ENCODE data around the gene SGPL1. TPM values are rescaled to one million over a fixed set of nuclear protein-coding genes. Genes with fewer than 3 reads are reported as not detected.

SGPL1 gene
- total RNA-seq, 3 donors from 2014 or later (not counting 1 experiment from before 2014, with no cell fraction given): 33.7 to 48.4 (median 47.8) TPM

DNA sequence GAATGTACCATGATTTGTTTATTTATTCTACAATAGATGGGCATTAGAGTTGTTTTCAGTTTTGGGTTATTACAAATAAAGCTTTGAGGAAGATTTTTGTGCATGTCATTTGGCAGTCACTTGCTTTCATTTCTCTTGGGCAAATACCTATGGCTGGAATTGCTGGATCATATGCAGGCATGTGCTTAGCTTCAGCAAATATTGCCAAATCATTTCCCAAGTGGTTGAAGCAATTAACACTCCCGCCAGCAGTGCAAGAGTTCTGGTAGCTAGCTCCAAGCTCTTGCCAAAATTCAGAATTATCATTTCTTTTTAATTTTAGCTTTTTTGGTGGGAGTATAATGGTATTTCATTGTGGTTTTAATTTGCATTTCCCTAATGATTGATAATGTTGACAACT is 105.5 kb downstream of the SGPL1 start:
- Mint-ChIP-seq H3K9me3 (no peaks in the 10 kb centered on the region), H3K36me3 (no peaks in the 10 kb centered on the region), H3K4me3 (no peak overlapping the region), H3K27me3 (ENCODE audit: low read depth in 2 of 2) (peaks cover 3 to 12% of the 10 kb centered on the region in 2 donors), H3K4me1 (peaks cover 7 to 9% of the 10 kb centered on the region in 2 donors), H3K27ac (no peak overlapping the region)
- intact Hi-C loops (cut with micrococcal nuclease): no loop called here
- no peak for TF ChIP-seq CTCF (IDR thresholded peaks at IDR 0.05)
- WGBS (ENCODE audit: insufficient coverage): 40% methylated on average over 1 of the region's 1 CpG
- DNase-seq (no peak), ATAC-seq (no peak)
- H3K36me3 ChIP-seq (ENCODE audit: control insufficient read depth, insufficient read depth, low read length): no peaks in the 10 kb centered on the region
- H3K9me3 ChIP-seq (ENCODE audit: control insufficient read depth, insufficient read depth, low read length): no peaks in the 10 kb centered on the region
- H3K4me1 ChIP-seq (ENCODE audit: control insufficient read depth, insufficient read depth, low read length): peaks cover 4% of the 10 kb centered on the region
- H3K27me3 ChIP-seq (ENCODE audit: control insufficient read depth, insufficient read depth, low read length): no peaks in the 10 kb centered on the region
- H3K4me3 ChIP-seq (ENCODE audit: low read length): no peak overlapping the region
- H3K27ac ChIP-seq (ENCODE audit: low read length): no peak overlapping the region

GRCh38 chr10:70923696-70924095 is 107.9 kb downstream of the SGPL1 start:
- intact Hi-C loops (cut with micrococcal nuclease): no loop called here
- WGBS (ENCODE audit: insufficient coverage): 77% methylated on average over 8 of the region's 8 CpGs

DNA sequence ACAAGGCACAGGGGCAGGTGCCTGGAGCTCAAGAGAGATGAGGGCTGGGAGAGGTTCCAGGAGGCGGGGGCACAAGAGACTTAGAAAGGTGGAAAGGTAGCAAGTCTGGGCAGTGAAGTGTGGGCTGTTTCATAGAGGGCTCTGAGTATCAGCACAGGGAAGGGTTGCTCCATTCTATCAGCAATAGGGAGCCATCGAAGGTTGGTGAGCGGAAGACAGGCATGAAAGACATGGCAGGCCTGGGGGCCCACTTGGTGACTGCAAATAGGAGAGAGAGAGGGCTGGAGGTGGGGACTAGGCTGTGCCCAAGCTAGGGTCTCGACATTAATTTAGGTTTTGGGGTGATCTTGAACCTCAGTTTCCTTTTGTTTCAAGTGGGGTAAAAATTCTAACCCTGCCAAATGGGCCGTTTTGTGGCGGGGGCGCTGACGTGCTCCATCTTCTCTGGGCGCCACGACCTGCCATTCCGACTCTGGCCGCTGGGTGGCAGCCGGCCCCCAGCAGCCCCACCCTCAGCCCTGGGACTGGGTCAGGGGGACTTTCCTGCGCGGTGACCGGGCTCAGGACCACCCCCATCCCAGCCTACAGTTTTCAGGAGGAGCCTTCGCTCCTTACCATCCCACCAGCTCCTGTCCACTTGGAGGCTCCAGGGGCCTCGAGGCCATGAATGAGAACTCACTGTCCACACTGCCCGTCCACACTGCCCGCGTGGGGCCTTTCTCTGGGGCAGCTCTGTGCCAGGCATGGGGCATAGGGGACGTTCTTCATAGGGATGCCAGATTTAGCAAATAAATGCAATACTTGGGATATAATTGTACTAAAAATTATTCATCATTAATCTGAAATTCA is 109.9 kb downstream of the SGPL1 start:
- no peak overlapping the region for H3K4me3 Mint-ChIP-seq
- no peaks in the 10 kb centered on the region for H3K9me3 Mint-ChIP-seq

More at GRCh38 chr10:70923696-70924095, 107.9 kb downstream of the SGPL1 start:
- H3K27ac ChIP-seq (ENCODE audit: low read length): no peak overlapping the region
- Mint-ChIP-seq H3K4me3 (no peak overlapping the region), H3K4me1 (peaks cover 7 to 9% of the 10 kb centered on the region in 2 donors), H3K9me3 (no peaks in the 10 kb centered on the region), H3K27me3 (ENCODE audit: low read depth in 2 of 2) (peaks cover 3 to 12% of the 10 kb centered on the region in 2 donors), H3K36me3 (no peaks in the 10 kb centered on the region), H3K27ac (no peak overlapping the region)
- no peaks in the 10 kb centered on the region for H3K36me3 ChIP-seq (ENCODE audit: control insufficient read depth, insufficient read depth, low read length)
- ATAC-seq: no peak
- no peaks in the 10 kb centered on the region for H3K27me3 ChIP-seq (ENCODE audit: control insufficient read depth, insufficient read depth, low read length)
- no peak for DNase-seq
- H3K4me1 ChIP-seq (ENCODE audit: control insufficient read depth, insufficient read depth, low read length): peaks cover 4% of the 10 kb centered on the region
- no peak overlapping the region for H3K4me3 ChIP-seq (ENCODE audit: low read length)
- H3K9me3 ChIP-seq (ENCODE audit: control insufficient read depth, insufficient read depth, low read length): no peaks in the 10 kb centered on the region
- no peak for TF ChIP-seq CTCF (IDR thresholded peaks at IDR 0.05)

More for the DNA sequence above, 109.9 kb downstream of the SGPL1 start:
- peaks cover 7 to 9% of the 10 kb centered on the region in 2 donors for H3K4me1 Mint-ChIP-seq
- intact Hi-C loops (cut with micrococcal nuclease): loop anchor here (1.0 kb wide), 2 partner anchors 284 to 360 kb away; no protein-coding TSS in a partner anchor
- H3K36me3 Mint-ChIP-seq: no peaks in the 10 kb centered on the region
- H3K27me3 ChIP-seq (ENCODE audit: control insufficient read depth, insufficient read depth, low read length): no peaks in the 10 kb centered on the region
- H3K27ac ChIP-seq (ENCODE audit: low read length): no peak overlapping the region
- DNase-seq: peak; percentile 61 to 67
- peaks cover 4% of the 10 kb centered on the region for H3K4me1 ChIP-seq (ENCODE audit: control insufficient read depth, insufficient read depth, low read length)
- 30% methylated on average over 21 of the region's 22 CpGs for WGBS (ENCODE audit: insufficient coverage)
- H3K9me3 ChIP-seq (ENCODE audit: control insufficient read depth, insufficient read depth, low read length): no peaks in the 10 kb centered on the region
- H3K27me3 Mint-ChIP-seq (ENCODE audit: low read depth in 2 of 2): peaks cover 0 to 12% of the 10 kb centered on the region in 2 donors
- no peaks in the 10 kb centered on the region for H3K36me3 ChIP-seq (ENCODE audit: control insufficient read depth, insufficient read depth, low read length)
- no peak overlapping the region for H3K4me3 ChIP-seq (ENCODE audit: low read length)
- H3K27ac Mint-ChIP-seq: no peak overlapping the region
- TF ChIP-seq CTCF (IDR thresholded peaks at IDR 0.05): peak; percentile 96
- peak; percentile 60 to 91 (median 89) for ATAC-seq

Data from natural killer cell (primary cell).